Measurements from ENCODE around the gene CIZ1.
"Not testable (repeated sequence)": the region's sequence is repeated elsewhere in the genome, so short reads cannot be mapped to it uniquely, and the experiment has no call there.

CIZ1 gene

GRCh38 chr9:128138001-128138400 is 53.4 kb downstream of the CIZ1 start:
- Histone ChIP-seq H3K79me2 (ENCODE audit: insufficient read depth, low read length) (no peaks in the 10 kb centered on the region), H3K4me1 (ENCODE audit: insufficient read depth, low read length, poor library complexity, severe bottlenecking) (peaks cover 13% of the 10 kb centered on the region), H3K36me3 (ENCODE audit: insufficient read depth, low read length) (no peaks in the 10 kb centered on the region), H4K20me1 (ENCODE audit: insufficient read depth, low read length, poor library complexity, severe bottlenecking) (no peaks in the 10 kb centered on the region), H3K9me3 (ENCODE audit: insufficient read depth, low read depth, low read length) (no peaks in the 10 kb centered on the region), H3K27me3 (ENCODE audit: insufficient read depth, low read length, poor library complexity, severe bottlenecking) (no peaks in the 10 kb centered on the region), H3F3A (ENCODE audit: low read depth) (no peaks in the 10 kb centered on the region), H3K4me2 (ENCODE audit: low read depth, low read length, poor library complexity, severe bottlenecking) (no peak overlapping the region), H3K9me2 (replicated peaks; ENCODE audit: low read depth, low read length) (no peaks in the 10 kb centered on the region), H3K9ac (ENCODE audit: low read depth, low read length, poor library complexity, severe bottlenecking) (no peak overlapping the region), H3K4me3 (ENCODE audit: low read length, poor library complexity, severe bottlenecking) (no peak overlapping the region), H2AFZ (ENCODE audit: low read length) (no peak overlapping the region)
- TF ChIP-seq EZH2phosphoT487 (IDR thresholded peaks at IDR 0.05; ENCODE audit: borderline replicate concordance) (no peak), CTCF (conservative IDR thresholded peaks at IDR 0.05; ENCODE audit: low read length) (no peak)

- no peak overlapping the region for H2AFZ ChIP-seq (ENCODE audit: low read length)
Observed at GRCh38 chr9:128136816-128137793, 54.3 kb downstream of the CIZ1 start.

GRCh38 chr9:128135561-128135960 is 55.8 kb downstream of the CIZ1 start:
- H2AFZ ChIP-seq (ENCODE audit: low read length); H3K4me3 ChIP-seq (ENCODE audit: low read length, poor library complexity, severe bottlenecking); H3K9me2 ChIP-seq (replicated peaks; ENCODE audit: low read depth, low read length); H3K27me3 ChIP-seq (ENCODE audit: insufficient read depth, low read length, poor library complexity, severe bottlenecking); H3F3A ChIP-seq (ENCODE audit: low read depth); H3K4me1 ChIP-seq (ENCODE audit: insufficient read depth, low read length, poor library complexity, severe bottlenecking); H3K9ac ChIP-seq (ENCODE audit: low read depth, low read length, poor library complexity, severe bottlenecking); H3K4me2 ChIP-seq (ENCODE audit: low read depth, low read length, poor library complexity, severe bottlenecking); H4K20me1 ChIP-seq (ENCODE audit: insufficient read depth, low read length, poor library complexity, severe bottlenecking); H3K36me3 ChIP-seq (ENCODE audit: insufficient read depth, low read length); H3K79me2 ChIP-seq (ENCODE audit: insufficient read depth, low read length); H3K9me3 ChIP-seq (ENCODE audit: insufficient read depth, low read depth, low read length): not testable (repeated sequence)

More at GRCh38 chr9:128136816-128137793, 54.3 kb downstream of the CIZ1 start:
- Histone ChIP-seq H3K36me3 (ENCODE audit: insufficient read depth, low read length) (no peaks in the 10 kb centered on the region), H3F3A (ENCODE audit: low read depth) (no peaks in the 10 kb centered on the region), H3K27me3 (ENCODE audit: insufficient read depth, low read length, poor library complexity, severe bottlenecking) (no peaks in the 10 kb centered on the region), H3K9ac (ENCODE audit: low read depth, low read length, poor library complexity, severe bottlenecking) (no peak overlapping the region), H3K9me2 (replicated peaks; ENCODE audit: low read depth, low read length) (no peaks in the 10 kb centered on the region), H3K4me2 (ENCODE audit: low read depth, low read length, poor library complexity, severe bottlenecking) (no peak overlapping the region), H3K4me1 (ENCODE audit: insufficient read depth, low read length, poor library complexity, severe bottlenecking) (peaks cover 5% of the 10 kb centered on the region), H4K20me1 (ENCODE audit: insufficient read depth, low read length, poor library complexity, severe bottlenecking) (no peaks in the 10 kb centered on the region), H3K79me2 (ENCODE audit: insufficient read depth, low read length) (no peaks in the 10 kb centered on the region), H3K4me3 (ENCODE audit: low read length, poor library complexity, severe bottlenecking) (no peak overlapping the region), H3K9me3 (ENCODE audit: insufficient read depth, low read depth, low read length) (no peaks in the 10 kb centered on the region)
- no peak for TF ChIP-seq CTCF (conservative IDR thresholded peaks at IDR 0.05; ENCODE audit: low read length)
- TF ChIP-seq EZH2phosphoT487 (IDR thresholded peaks at IDR 0.05; ENCODE audit: borderline replicate concordance): no peak

GRCh38 chr9:128132139-128132538 is 59.2 kb downstream of the CIZ1 start:
- not testable (repeated sequence) for H3K27me3 ChIP-seq (ENCODE audit: insufficient read depth, low read length, poor library complexity, severe bottlenecking); H3K9ac ChIP-seq (ENCODE audit: low read depth, low read length, poor library complexity, severe bottlenecking)

GRCh38 chr9:128131346-128131745 is 60.0 kb downstream of the CIZ1 start:
- H3K4me2 ChIP-seq (ENCODE audit: low read depth, low read length, poor library complexity, severe bottlenecking); H3F3A ChIP-seq (ENCODE audit: low read depth); H3K9ac ChIP-seq (ENCODE audit: low read depth, low read length, poor library complexity, severe bottlenecking); H3K9me3 ChIP-seq (ENCODE audit: insufficient read depth, low read depth, low read length); H3K4me3 ChIP-seq (ENCODE audit: low read length, poor library complexity, severe bottlenecking); H2AFZ ChIP-seq (ENCODE audit: low read length); H3K36me3 ChIP-seq (ENCODE audit: insufficient read depth, low read length); H3K9me2 ChIP-seq (replicated peaks; ENCODE audit: low read depth, low read length); H4K20me1 ChIP-seq (ENCODE audit: insufficient read depth, low read length, poor library complexity, severe bottlenecking); H3K27me3 ChIP-seq (ENCODE audit: insufficient read depth, low read length, poor library complexity, severe bottlenecking); H3K4me1 ChIP-seq (ENCODE audit: insufficient read depth, low read length, poor library complexity, severe bottlenecking): not testable (repeated sequence)
- peaks cover 11% of the 10 kb centered on the region for H3K79me2 ChIP-seq (ENCODE audit: insufficient read depth, low read length)

More at GRCh38 chr9:128132139-128132538, 59.2 kb downstream of the CIZ1 start:
- H3F3A ChIP-seq (ENCODE audit: low read depth); H3K4me3 ChIP-seq (ENCODE audit: low read length, poor library complexity, severe bottlenecking); H3K9me3 ChIP-seq (ENCODE audit: insufficient read depth, low read depth, low read length); H3K79me2 ChIP-seq (ENCODE audit: insufficient read depth, low read length); H3K4me2 ChIP-seq (ENCODE audit: low read depth, low read length, poor library complexity, severe bottlenecking); H3K4me1 ChIP-seq (ENCODE audit: insufficient read depth, low read length, poor library complexity, severe bottlenecking); H3K9me2 ChIP-seq (replicated peaks; ENCODE audit: low read depth, low read length); H4K20me1 ChIP-seq (ENCODE audit: insufficient read depth, low read length, poor library complexity, severe bottlenecking); H3K36me3 ChIP-seq (ENCODE audit: insufficient read depth, low read length); H2AFZ ChIP-seq (ENCODE audit: low read length): not testable (repeated sequence)

GRCh38 chr9:128130651-128131050 is 60.7 kb downstream of the CIZ1 start:
- not testable (repeated sequence) for H3K4me3 ChIP-seq (ENCODE audit: low read length, poor library complexity, severe bottlenecking); H4K20me1 ChIP-seq (ENCODE audit: insufficient read depth, low read length, poor library complexity, severe bottlenecking); H3K36me3 ChIP-seq (ENCODE audit: insufficient read depth, low read length); H2AFZ ChIP-seq (ENCODE audit: low read length); H3K27me3 ChIP-seq (ENCODE audit: insufficient read depth, low read length, poor library complexity, severe bottlenecking); H3K4me2 ChIP-seq (ENCODE audit: low read depth, low read length, poor library complexity, severe bottlenecking); H3K9me2 ChIP-seq (replicated peaks; ENCODE audit: low read depth, low read length); H3K9ac ChIP-seq (ENCODE audit: low read depth, low read length, poor library complexity, severe bottlenecking); H3F3A ChIP-seq (ENCODE audit: low read depth); H3K9me3 ChIP-seq (ENCODE audit: insufficient read depth, low read depth, low read length)
- H3K4me1 ChIP-seq (ENCODE audit: insufficient read depth, low read length, poor library complexity, severe bottlenecking): peaks cover 15% of the 10 kb centered on the region
- H3K79me2 ChIP-seq (ENCODE audit: insufficient read depth, low read length): peaks cover 18% of the 10 kb centered on the region
